Prostate gland (tissue), 2 donors: ENCODE data around the gene MEF2A.

Source experiments
- CTCF ChIP-seq, 4 experiments: fragments of 200-600 bp in 2 of 4; fragments of 450-650 bp in 2 of 4; sonication (generic) in 2 of 4; IDR thresholded peaks; 1 replicate in 3 of 4; 2 replicates in 1 of 4; pipeline ENCODE4 v1.5.1; 2016 to 2019; ENCODE audit warnings: antibody characterized with exemption in 4 of 4, mild to moderate bottlenecking in 2 of 4, moderate library complexity in 2 of 4
- POLR2A ChIP-seq: fragments of 450-650 bp; IDR thresholded peaks from one replicate; pipeline ENCODE4 v1.6.1; 2016; ENCODE audit warnings: antibody characterized with exemption, mild to moderate bottlenecking
- POLR2AphosphoS5 ChIP-seq: sonication (generic); formaldehyde crosslinking; IDR thresholded peaks from one replicate; pipeline ENCODE4 v1.6.1; 2017; ENCODE audit warnings: antibody characterized with exemption

GRCh38 chr15:99568625-99569352 lies 3.0 kb downstream of the MEF2A start:
- TF ChIP-seq CTCF (IDR thresholded peaks at IDR 0.05) = no peak
- TF ChIP-seq POLR2AphosphoS5 = no peak
- TF ChIP-seq POLR2A = no peak
